Mesenchymal stem cell (in vitro differentiated cells and primary cell): ENCODE data around the gene CPM.

Source experiments
- DNase-seq: peaks from one replicate; pipeline ENCODE4 v3.0.0-alpha.2; 2013
- H2AFZ ChIP-seq: one replicate; pipeline ENCODE4 v1.6.1; 2013; ENCODE audit warnings: low read depth, mild to moderate bottlenecking, control low read depth, inconsistent platforms, low read length, moderate library complexity
- H2AK5ac ChIP-seq: 2 replicates; pipeline ENCODE4 v1.6.1; 2013; ENCODE audit warnings: low read length, moderate library complexity, mild to moderate bottlenecking, inconsistent platforms; ENCODE audit not compliant: severe bottlenecking
- H2BK120ac ChIP-seq: one replicate; pipeline ENCODE4 v1.6.1; 2013; ENCODE audit warnings: low read depth, mild to moderate bottlenecking, inconsistent platforms, low read length, moderate library complexity
- H2BK12ac ChIP-seq, 2 experiments: one replicate each; pipeline ENCODE4 v1.6.1; 2013; ENCODE audit warnings: inconsistent platforms in 2 of 2, low read length in 2 of 2, mild to moderate bottlenecking in 2 of 2, moderate library complexity in 2 of 2, control low read depth in 1 of 2
- H2BK15ac ChIP-seq: one replicate; pipeline ENCODE4 v1.6.1; 2013; ENCODE audit warnings: mild to moderate bottlenecking, low read depth, inconsistent platforms; ENCODE audit not compliant: poor library complexity, severe bottlenecking
- H2BK5ac ChIP-seq: 2 replicates; pipeline ENCODE4 v1.6.1; 2013; ENCODE audit warnings: low read depth, mild to moderate bottlenecking, low read length, control low read depth, inconsistent platforms; ENCODE audit not compliant: poor library complexity, severe bottlenecking
- H3K14ac ChIP-seq, 2 experiments: one replicate each; pipeline ENCODE4 v1.6.1; 2013; ENCODE audit warnings: inconsistent platforms in 2 of 2, low read length in 2 of 2, control low read depth in 1 of 2, mild to moderate bottlenecking in 1 of 2, moderate library complexity in 1 of 2
- H3K18ac ChIP-seq, 2 experiments: one replicate each; pipeline ENCODE4 v1.6.1; 2013; ENCODE audit warnings: inconsistent platforms in 2 of 2, low read length in 2 of 2, control low read depth in 1 of 2, low read depth in 1 of 2, mild to moderate bottlenecking in 1 of 2
- H3K23ac ChIP-seq, 2 experiments: one replicate each; pipeline ENCODE4 v1.6.1; 2013; ENCODE audit warnings: inconsistent platforms in 2 of 2, low read length in 2 of 2, mild to moderate bottlenecking in 2 of 2, moderate library complexity in 2 of 2, control low read depth in 1 of 2
- H3K27ac ChIP-seq: 2 replicates; pipeline ENCODE4 v1.5.1; 2013; ENCODE audit warnings: mild to moderate bottlenecking, moderate library complexity, low read length, control low read depth, inconsistent platforms; ENCODE audit not compliant: poor library complexity, severe bottlenecking
- H3K27me3 ChIP-seq, 2 experiments: 2 replicates each; pipeline versions ENCODE4 v1.6.1 to v1.7.0; 2013; ENCODE audit warnings: low read length in 2 of 2, mild to moderate bottlenecking in 2 of 2, moderate library complexity in 2 of 2, control low read depth in 1 of 2, inconsistent platforms in 1 of 2; ENCODE audit not compliant: control insufficient read depth in 1 of 2, insufficient read depth in 1 of 2
- H3K36me3 ChIP-seq, 2 experiments: 2 replicates each; pipeline versions ENCODE4 v1.6.1 to v1.7.0; 2013; ENCODE audit warnings: low read length in 2 of 2, control low read depth in 1 of 2, inconsistent platforms in 1 of 2, low read depth in 1 of 2, mild to moderate bottlenecking in 1 of 2; ENCODE audit not compliant: insufficient read depth in 2 of 2, control insufficient read depth in 1 of 2
- H3K4ac ChIP-seq, 2 experiments: one replicate each; pipeline ENCODE4 v1.6.1; 2013; ENCODE audit warnings: inconsistent platforms in 2 of 2, low read length in 2 of 2, mild to moderate bottlenecking in 2 of 2, moderate library complexity in 2 of 2, control low read depth in 1 of 2, low read depth in 1 of 2
- H3K4me1 ChIP-seq: 2 replicates; pipeline ENCODE4 v1.6.1; 2013; ENCODE audit warnings: low read depth, low read length, control low read depth; ENCODE audit not compliant: control insufficient read depth, insufficient read depth
- H3K4me2 ChIP-seq: 2 replicates; pipeline ENCODE4 v1.6.1; 2013; ENCODE audit warnings: low read length, mild to moderate bottlenecking, inconsistent platforms; ENCODE audit not compliant: poor library complexity, severe bottlenecking
- H3K4me3 ChIP-seq, 2 experiments: 2 replicates each; pipeline versions ENCODE4 v1.5.1 to v1.7.0; 2013; ENCODE audit warnings: low read length in 2 of 2, mild to moderate bottlenecking in 2 of 2, control low read depth in 1 of 2, low read depth in 1 of 2; ENCODE audit not compliant: insufficient read depth in 1 of 2
- H3K79me1 ChIP-seq: replicated peaks from 2 replicates; pipeline ENCODE4 v1.6.1; 2013; ENCODE audit warnings: mild to moderate bottlenecking, control low read depth, low read length, inconsistent platforms; ENCODE audit not compliant: poor library complexity, severe bottlenecking
- H3K9ac ChIP-seq: 2 replicates; pipeline ENCODE4 v1.7.0; 2013; ENCODE audit warnings: mild to moderate bottlenecking, low read length, moderate library complexity
- H3K9me3 ChIP-seq: 2 replicates; pipeline ENCODE4 v1.7.0; 2013; ENCODE audit warnings: mild to moderate bottlenecking, low read length; ENCODE audit not compliant: control insufficient read depth
- H4K8ac ChIP-seq: one replicate; pipeline ENCODE4 v1.6.1; 2013; ENCODE audit warnings: inconsistent platforms, mild to moderate bottlenecking, low read length, moderate library complexity
- H4K91ac ChIP-seq: one replicate; pipeline ENCODE4 v1.6.1; 2013; ENCODE audit warnings: mild to moderate bottlenecking, low read length, inconsistent platforms
- WGBS: methylation state at CpG from one replicate; pipeline ENCODE4 v1.1.7; 2013; ENCODE audit warnings: mixed read lengths; 5-methylcytosine and 5-hydroxymethylcytosine counted together

Gene CPM

DNA sequence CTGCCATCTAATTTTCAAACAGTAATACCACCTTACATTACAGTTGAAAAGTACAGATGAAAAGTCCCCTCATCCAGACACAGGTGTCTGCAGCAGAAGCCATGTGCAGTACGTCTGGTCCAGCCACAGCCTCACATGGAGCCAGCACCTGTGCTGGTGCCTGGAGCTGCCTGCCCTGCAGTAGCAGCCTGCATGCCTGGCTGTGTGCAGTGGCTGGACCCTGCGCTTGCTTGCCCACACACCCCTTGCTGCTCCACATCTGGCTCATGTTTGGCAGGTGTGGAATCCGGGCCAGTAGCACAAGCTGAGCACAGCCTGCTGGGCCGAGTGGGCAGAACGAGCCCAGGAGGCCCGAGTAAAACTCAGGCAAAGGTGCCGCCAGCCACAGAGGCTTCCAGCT is 21.8 kb upstream of the CPM start:
- no peak overlapping the region for H2AFZ ChIP-seq
- no peaks in the 10 kb centered on the region for H3K79me1 ChIP-seq
- H3K4ac ChIP-seq, result no peak overlapping the region
- H3K27me3 ChIP-seq, result no peaks in the 10 kb centered on the region
- no peak overlapping the region for H2BK15ac ChIP-seq
- no peak for DNase-seq
- no peak overlapping the region for H3K9ac ChIP-seq
- no peak overlapping the region for H3K4me2 ChIP-seq
- no peak overlapping the region for H3K4me3 ChIP-seq
- H3K36me3 ChIP-seq, result no peaks in the 10 kb centered on the region
- no peak overlapping the region for H2BK120ac ChIP-seq
- WGBS, result 89% methylated on average over 7 of the region's 7 CpGs
- H3K9me3 ChIP-seq, result no peaks in the 10 kb centered on the region
- H3K14ac ChIP-seq, result no peak overlapping the region
- no peak overlapping the region for H3K27ac ChIP-seq
- no peak overlapping the region for H2BK12ac ChIP-seq
- H3K18ac ChIP-seq, result no peak overlapping the region
- no peak overlapping the region for H4K91ac ChIP-seq
- H3K23ac ChIP-seq, result no peak overlapping the region
- H4K8ac ChIP-seq, result no peak overlapping the region
- H2AK5ac ChIP-seq, result no peak overlapping the region
- no peak overlapping the region for H2BK5ac ChIP-seq
- no peaks in the 10 kb centered on the region for H3K4me1 ChIP-seq

DNA sequence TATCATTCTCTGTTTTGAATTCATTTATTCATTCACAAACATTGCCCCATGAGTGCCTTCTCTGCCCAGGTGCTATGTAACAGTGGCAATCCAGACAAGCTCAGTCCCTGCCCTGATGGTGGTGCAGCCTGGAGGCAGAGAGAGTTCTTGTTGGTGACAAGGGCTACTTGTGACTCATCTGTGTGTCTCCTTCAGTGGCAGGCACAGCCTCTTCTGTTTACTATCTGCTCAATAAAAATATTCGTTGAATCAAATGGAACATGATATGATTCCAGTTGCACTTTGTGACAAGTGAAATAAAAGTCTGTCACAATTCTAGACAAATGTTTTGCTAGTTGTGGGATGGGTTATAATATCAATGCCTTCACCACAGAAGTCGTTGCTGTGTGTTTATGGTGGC is 20.6 kb upstream of the CPM start:
- H3K14ac ChIP-seq, result no peak overlapping the region
- H3K4ac ChIP-seq, result no peak overlapping the region
- H3K23ac ChIP-seq, result no peak overlapping the region
- H3K4me2 ChIP-seq, result no peak overlapping the region
- H3K9ac ChIP-seq, result no peak overlapping the region
- H2AFZ ChIP-seq, result no peak overlapping the region
- no peaks in the 10 kb centered on the region for H3K79me1 ChIP-seq
- no peak overlapping the region for H3K18ac ChIP-seq
- no peak overlapping the region for H2BK5ac ChIP-seq
- H4K8ac ChIP-seq, result no peak overlapping the region
- no peak overlapping the region for H2BK120ac ChIP-seq
- no peak overlapping the region for H2BK15ac ChIP-seq
- H3K36me3 ChIP-seq, result no peaks in the 10 kb centered on the region
- no peak overlapping the region for H3K4me3 ChIP-seq
- no peaks in the 10 kb centered on the region for H3K4me1 ChIP-seq
- WGBS, result 81% methylated on average over 2 of the region's 2 CpGs
- H2AK5ac ChIP-seq, result no peak overlapping the region
- H3K27ac ChIP-seq, result no peak overlapping the region
- H3K9me3 ChIP-seq, result no peaks in the 10 kb centered on the region
- no peak for DNase-seq
- H2BK12ac ChIP-seq, result no peak overlapping the region
- no peaks in the 10 kb centered on the region for H3K27me3 ChIP-seq
- no peak overlapping the region for H4K91ac ChIP-seq

DNA sequence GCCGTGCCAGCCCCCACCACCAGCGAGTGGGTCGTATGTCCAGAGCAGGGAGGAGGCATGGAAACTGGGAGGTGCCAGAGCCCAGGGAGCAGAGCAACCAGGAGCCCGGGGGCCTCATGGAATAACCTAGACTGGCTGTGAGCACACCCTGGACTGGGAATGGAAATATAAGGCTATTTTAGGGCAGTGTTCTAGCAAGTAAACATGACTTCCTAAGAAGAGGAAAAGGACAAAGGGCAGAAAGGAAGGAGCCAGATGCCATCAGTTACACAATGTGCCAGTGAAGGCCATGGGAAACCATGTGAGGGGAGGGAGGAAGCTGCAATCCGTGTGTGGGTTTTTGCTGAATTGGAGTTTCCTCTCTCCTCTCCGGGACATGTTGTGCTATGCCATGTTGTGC is 18.7 kb upstream of the CPM start:
- Histone ChIP-seq H2AFZ (no peak overlapping the region), H3K4ac (no peak overlapping the region), H3K18ac (no peak overlapping the region), H3K14ac (no peak overlapping the region), H3K23ac (peak overlapping the region in 1 of 2 experiments; percentile 48), H4K91ac (no peak overlapping the region), H3K4me1 (no peaks in the 10 kb centered on the region), H3K9me3 (no peaks in the 10 kb centered on the region), H2BK12ac (no peak overlapping the region), H3K4me2 (no peak overlapping the region), H3K27me3 (no peaks in the 10 kb centered on the region), H2BK5ac (no peak overlapping the region), H3K36me3 (no peaks in the 10 kb centered on the region), H2BK120ac (no peak overlapping the region), H2BK15ac (no peak overlapping the region), H4K8ac (no peak overlapping the region), H3K79me1 (no peaks in the 10 kb centered on the region), H3K27ac (no peak overlapping the region), H3K4me3 (no peak overlapping the region), H2AK5ac (no peak overlapping the region), H3K9ac (no peak overlapping the region)
- WGBS, result 87% methylated on average over 6 of the region's 6 CpGs
- no peak for DNase-seq

DNA sequence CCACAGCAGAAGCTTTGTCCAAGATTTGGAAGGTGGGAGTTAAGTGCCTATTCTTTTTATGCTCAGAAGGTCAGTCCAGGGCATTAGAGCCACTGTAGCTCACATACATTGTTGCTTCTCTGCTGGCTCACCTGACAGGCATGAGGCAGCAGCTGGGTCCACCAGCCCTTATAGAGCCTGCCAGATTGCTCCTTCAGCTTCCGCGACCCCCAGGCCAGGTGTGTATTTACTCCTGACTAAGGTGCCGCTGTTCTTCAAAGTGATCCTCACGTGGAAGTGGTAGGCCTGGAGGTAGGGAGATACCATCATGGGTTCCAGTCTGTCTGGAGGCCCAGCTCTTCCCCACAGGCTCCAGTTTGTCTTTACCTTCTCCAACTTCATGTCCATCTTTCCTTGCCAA is 17.5 kb upstream of the CPM start:
- H2BK5ac ChIP-seq, result no peak overlapping the region
- H3K9ac ChIP-seq, result no peak overlapping the region
- 84% methylated on average over 4 of the region's 4 CpGs for WGBS
- no peak overlapping the region for H3K4me2 ChIP-seq
- no peak overlapping the region for H3K14ac ChIP-seq
- H3K27me3 ChIP-seq, result no peaks in the 10 kb centered on the region
- H3K79me1 ChIP-seq, result no peaks in the 10 kb centered on the region
- H3K4ac ChIP-seq, result no peak overlapping the region
- H3K9me3 ChIP-seq, result no peaks in the 10 kb centered on the region
- no peak overlapping the region for H3K27ac ChIP-seq
- no peak overlapping the region for H4K8ac ChIP-seq
- no peak overlapping the region for H3K23ac ChIP-seq
- no peak overlapping the region for H3K4me3 ChIP-seq
- DNase-seq, result no peak
- H2BK15ac ChIP-seq, result no peak overlapping the region
- no peaks in the 10 kb centered on the region for H3K4me1 ChIP-seq
- H2BK12ac ChIP-seq, result no peak overlapping the region
- H3K36me3 ChIP-seq, result no peaks in the 10 kb centered on the region
- no peak overlapping the region for H2BK120ac ChIP-seq
- no peak overlapping the region for H4K91ac ChIP-seq
- H2AK5ac ChIP-seq, result no peak overlapping the region
- H3K18ac ChIP-seq, result no peak overlapping the region
- H2AFZ ChIP-seq, result no peak overlapping the region
